Peyer's patch (tissue), 4 donors: ENCODE results near the gene LTA4H. TPM values are rescaled to one million over a fixed set of nuclear protein-coding genes. Genes with fewer than 3 reads are reported as not detected.
A peak's percentile ranks its signal among the peaks of the same experiment; 100 is the strongest.

ENCODE experiments used
- DNase-seq, 3 donors: peaks; one replicate each; pipeline ENCODE4 v3.0.0-alpha.2; 2017 to 2019
- H3K27ac ChIP-seq, 4 donors: fragments of 200-600 bp; sonication (generic); one replicate each; pipeline ENCODE4 v1.5.1; 2016 to 2019
- H3K27me3 ChIP-seq, 2 donors: fragments of 200-600 bp; sonication (generic); one replicate each; pipeline ENCODE4 v1.5.1; 2019
- H3K36me3 ChIP-seq, 3 donors: fragments of 200-600 bp; sonication (generic); one replicate each; pipeline ENCODE4 v1.5.1; 2016 to 2019
- H3K4me1 ChIP-seq, 4 donors: fragments of 200-600 bp; sonication (generic); one replicate each; pipeline ENCODE4 v1.5.1; 2016 to 2019
- H3K4me3 ChIP-seq, 4 donors: fragments of 200-600 bp; sonication (generic); 1 replicate in 3 of 4; 2 replicates in 1 of 4; pipeline ENCODE4 v1.5.1; 2016 to 2019; ENCODE audit warnings: mild to moderate bottlenecking in 1 of 4
- H3K9me3 ChIP-seq, 4 donors: fragments of 200-600 bp; sonication (generic); one replicate each; pipeline ENCODE4 v1.5.1; 2016 to 2019; ENCODE audit warnings: mild to moderate bottlenecking in 1 of 4
- CTCF ChIP-seq, 6 experiments: fragments of 450-650 bp in 4 of 6; fragments of 200-600 bp in 2 of 6; sonication (generic) in 1 of 6; IDR thresholded peaks; one replicate each; pipeline ENCODE4 v1.5.1; 2017 to 2019; ENCODE audit warnings: antibody characterized with exemption in 6 of 6, mild to moderate bottlenecking in 3 of 6, moderate library complexity in 1 of 6
- POLR2A ChIP-seq, 2 donors: fragments of 450-650 bp; IDR thresholded peaks; one replicate each; pipeline ENCODE4 v1.5.1; 2017; ENCODE audit warnings: antibody characterized with exemption in 2 of 2, mild to moderate bottlenecking in 2 of 2, moderate library complexity in 2 of 2
- total RNA-seq, 4 donors: library from RNA; depleted of rRNA; stranded (reverse); fragments of >200 nt; gene quantifications; one replicate each; pipeline ENCODE4 v1.1.0, GENCODE V29; 2016

LTA4H gene
- total RNA-seq, 4 donors from 2014 or later, result 59.6 to 80.7 (median 76.4) TPM

GRCh38 chr12:96034621-96035282 lies 635 bp downstream of the LTA4H start:
- Histone ChIP-seq H3K4me1 (peaks cover 0 to 19% (median 0%) of the 10 kb centered on the region in 4 donors), H3K36me3 (no peaks in the 10 kb centered on the region), H3K27me3 (no peaks in the 10 kb centered on the region), H3K27ac (peak overlapping the region; percentile 76 to 87 (median 80)), H3K4me3 (peak overlapping the region; percentile 71 to 78 (median 74)), H3K9me3 (no peaks in the 10 kb centered on the region)
- peak in 2 of 3 donors; percentile 50 to 59 for DNase-seq
- no peak for TF ChIP-seq POLR2A (IDR thresholded peaks at IDR 0.05)
- no peak for TF ChIP-seq CTCF (IDR thresholded peaks at IDR 0.05)

- DNase-seq, result peak in 1 of 3 donors; percentile 64
- Histone ChIP-seq H3K9me3 (no peaks in the 10 kb centered on the region), H3K27me3 (no peaks in the 10 kb centered on the region), H3K36me3 (no peaks in the 10 kb centered on the region), H3K4me3 (peak overlapping the region in 2 of 4 donors; percentile 71 to 74), H3K27ac (peak overlapping the region in 2 of 4 donors; percentile 36 to 76), H3K4me1 (peaks cover 0 to 19% (median 0%) of the 10 kb centered on the region in 4 donors)
- TF ChIP-seq POLR2A (IDR thresholded peaks at IDR 0.05), result no peak
- TF ChIP-seq CTCF (IDR thresholded peaks at IDR 0.05), result no peak
Observed at GRCh38 chr12:96033549-96034389, 1.6 kb downstream of the LTA4H start.

- no peak overlapping the region for H3K27ac ChIP-seq
- no peak overlapping the region for H3K4me3 ChIP-seq
- no peaks in the 10 kb centered on the region for H3K9me3 ChIP-seq
- DNase-seq, result no peak
- H3K4me1 ChIP-seq, result peaks cover 0 to 19% (median 0%) of the 10 kb centered on the region in 4 donors
- no peak for TF ChIP-seq POLR2A (IDR thresholded peaks at IDR 0.05)
- no peak for TF ChIP-seq CTCF (IDR thresholded peaks at IDR 0.05)
- H3K27me3 ChIP-seq, result no peaks in the 10 kb centered on the region
- peaks cover 0 to 27% (median 2%) of the 10 kb centered on the region in 3 donors for H3K36me3 ChIP-seq
Observed at GRCh38 chr12:96029826-96030225, 5.6 kb downstream of the LTA4H start.

- Histone ChIP-seq H3K4me1 (peaks cover 0 to 6% (median 0%) of the 10 kb centered on the region in 4 donors), H3K36me3 (peaks cover 2 to 40% (median 2%) of the 10 kb centered on the region in 3 donors), H3K4me3 (no peak overlapping the region), H3K9me3 (no peaks in the 10 kb centered on the region), H3K27me3 (no peaks in the 10 kb centered on the region), H3K27ac (no peak overlapping the region)
- DNase-seq, result no peak
- TF ChIP-seq CTCF (IDR thresholded peaks at IDR 0.05) (no peak), POLR2A (IDR thresholded peaks at IDR 0.05) (no peak)
Observed at GRCh38 chr12:96028538-96028937, 6.8 kb downstream of the LTA4H start.

DNA sequence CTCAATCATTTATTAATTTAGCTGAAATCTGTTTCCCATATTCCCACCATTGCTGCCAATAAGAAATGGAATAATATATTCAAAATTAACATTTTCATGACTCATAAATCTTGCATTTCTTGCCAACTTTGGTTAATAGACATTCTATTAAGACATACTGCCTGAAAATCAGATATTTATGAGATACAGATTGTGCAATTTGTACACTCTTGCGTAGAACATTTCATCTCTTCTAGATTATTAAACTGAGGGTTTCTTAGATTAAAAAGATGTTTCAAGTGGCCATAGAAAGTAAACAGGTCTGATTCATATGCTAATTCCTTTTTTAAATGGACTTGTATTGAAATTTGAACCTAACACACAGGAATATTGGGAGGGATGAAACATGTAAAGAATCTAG lies 9.1 kb downstream of the LTA4H start:
- Histone ChIP-seq H3K9me3 (no peaks in the 10 kb centered on the region), H3K36me3 (peaks cover 2 to 59% (median 3%) of the 10 kb centered on the region in 3 donors), H3K27me3 (no peaks in the 10 kb centered on the region), H3K4me1 (no peaks in the 10 kb centered on the region), H3K27ac (no peak overlapping the region), H3K4me3 (no peak overlapping the region)
- no peak for DNase-seq
- no peak for TF ChIP-seq POLR2A (IDR thresholded peaks at IDR 0.05)
- no peak for TF ChIP-seq CTCF (IDR thresholded peaks at IDR 0.05)
